ENCODE data around the gene CSH2. TPM values are rescaled to one million over a fixed set of nuclear protein-coding genes. Genes with fewer than 3 reads are reported as not detected.

CSH2 gene
- total and polyA plus RNA-seq, 2 of the 8 experiments (the other 6 are each of a cell fraction or from before 2014, with no cell fraction given): 0.43 TPM; not detected in 1

- TF ChIP-seq, protein P1, sequence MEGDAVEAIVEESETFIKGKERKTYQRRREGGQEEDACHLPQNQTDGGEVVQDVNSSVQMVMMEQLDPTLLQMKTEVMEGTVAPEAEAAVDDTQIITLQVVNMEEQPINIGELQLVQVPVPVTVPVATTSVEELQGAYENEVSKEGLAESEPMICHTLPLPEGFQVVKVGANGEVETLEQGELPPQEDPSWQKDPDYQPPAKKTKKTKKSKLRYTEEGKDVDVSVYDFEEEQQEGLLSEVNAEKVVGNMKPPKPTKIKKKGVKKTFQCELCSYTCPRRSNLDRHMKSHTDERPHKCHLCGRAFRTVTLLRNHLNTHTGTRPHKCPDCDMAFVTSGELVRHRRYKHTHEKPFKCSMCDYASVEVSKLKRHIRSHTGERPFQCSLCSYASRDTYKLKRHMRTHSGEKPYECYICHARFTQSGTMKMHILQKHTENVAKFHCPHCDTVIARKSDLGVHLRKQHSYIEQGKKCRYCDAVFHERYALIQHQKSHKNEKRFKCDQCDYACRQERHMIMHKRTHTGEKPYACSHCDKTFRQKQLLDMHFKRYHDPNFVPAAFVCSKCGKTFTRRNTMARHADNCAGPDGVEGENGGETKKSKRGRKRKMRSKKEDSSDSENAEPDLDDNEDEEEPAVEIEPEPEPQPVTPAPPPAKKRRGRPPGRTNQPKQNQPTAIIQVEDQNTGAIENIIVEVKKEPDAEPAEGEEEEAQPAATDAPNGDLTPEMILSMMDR (IDR thresholded peaks at IDR 0.05; ENCODE audit: control extremely low read depth in 1 of 3, insufficient read depth in 1 of 3, low read depth in 1 of 3, low read length in 3 of 3): peak; percentile 88 to 94 (median 89)
- TF ChIP-seq RFX5 (IDR thresholded peaks at IDR 0.05; ENCODE audit: borderline replicate concordance, low read depth, low read length): no peak
- peak; percentile 3; the same call in 1 of the 2 replicates for TF ChIP-seq MAFK (IDR thresholded peaks at IDR 0.05; ENCODE audit: low read depth, low read length)
- TF ChIP-seq PHF8 (conservative IDR thresholded peaks at IDR 0.05; ENCODE audit: low read depth, low read length): no peak
- TF ChIP-seq BACH1 (IDR thresholded peaks at IDR 0.05; ENCODE audit: low read length): no peak
- TF ChIP-seq TBP (IDR thresholded peaks at IDR 0.05; ENCODE audit: low read depth, low read length): no peak
- TF ChIP-seq, protein P2, sequence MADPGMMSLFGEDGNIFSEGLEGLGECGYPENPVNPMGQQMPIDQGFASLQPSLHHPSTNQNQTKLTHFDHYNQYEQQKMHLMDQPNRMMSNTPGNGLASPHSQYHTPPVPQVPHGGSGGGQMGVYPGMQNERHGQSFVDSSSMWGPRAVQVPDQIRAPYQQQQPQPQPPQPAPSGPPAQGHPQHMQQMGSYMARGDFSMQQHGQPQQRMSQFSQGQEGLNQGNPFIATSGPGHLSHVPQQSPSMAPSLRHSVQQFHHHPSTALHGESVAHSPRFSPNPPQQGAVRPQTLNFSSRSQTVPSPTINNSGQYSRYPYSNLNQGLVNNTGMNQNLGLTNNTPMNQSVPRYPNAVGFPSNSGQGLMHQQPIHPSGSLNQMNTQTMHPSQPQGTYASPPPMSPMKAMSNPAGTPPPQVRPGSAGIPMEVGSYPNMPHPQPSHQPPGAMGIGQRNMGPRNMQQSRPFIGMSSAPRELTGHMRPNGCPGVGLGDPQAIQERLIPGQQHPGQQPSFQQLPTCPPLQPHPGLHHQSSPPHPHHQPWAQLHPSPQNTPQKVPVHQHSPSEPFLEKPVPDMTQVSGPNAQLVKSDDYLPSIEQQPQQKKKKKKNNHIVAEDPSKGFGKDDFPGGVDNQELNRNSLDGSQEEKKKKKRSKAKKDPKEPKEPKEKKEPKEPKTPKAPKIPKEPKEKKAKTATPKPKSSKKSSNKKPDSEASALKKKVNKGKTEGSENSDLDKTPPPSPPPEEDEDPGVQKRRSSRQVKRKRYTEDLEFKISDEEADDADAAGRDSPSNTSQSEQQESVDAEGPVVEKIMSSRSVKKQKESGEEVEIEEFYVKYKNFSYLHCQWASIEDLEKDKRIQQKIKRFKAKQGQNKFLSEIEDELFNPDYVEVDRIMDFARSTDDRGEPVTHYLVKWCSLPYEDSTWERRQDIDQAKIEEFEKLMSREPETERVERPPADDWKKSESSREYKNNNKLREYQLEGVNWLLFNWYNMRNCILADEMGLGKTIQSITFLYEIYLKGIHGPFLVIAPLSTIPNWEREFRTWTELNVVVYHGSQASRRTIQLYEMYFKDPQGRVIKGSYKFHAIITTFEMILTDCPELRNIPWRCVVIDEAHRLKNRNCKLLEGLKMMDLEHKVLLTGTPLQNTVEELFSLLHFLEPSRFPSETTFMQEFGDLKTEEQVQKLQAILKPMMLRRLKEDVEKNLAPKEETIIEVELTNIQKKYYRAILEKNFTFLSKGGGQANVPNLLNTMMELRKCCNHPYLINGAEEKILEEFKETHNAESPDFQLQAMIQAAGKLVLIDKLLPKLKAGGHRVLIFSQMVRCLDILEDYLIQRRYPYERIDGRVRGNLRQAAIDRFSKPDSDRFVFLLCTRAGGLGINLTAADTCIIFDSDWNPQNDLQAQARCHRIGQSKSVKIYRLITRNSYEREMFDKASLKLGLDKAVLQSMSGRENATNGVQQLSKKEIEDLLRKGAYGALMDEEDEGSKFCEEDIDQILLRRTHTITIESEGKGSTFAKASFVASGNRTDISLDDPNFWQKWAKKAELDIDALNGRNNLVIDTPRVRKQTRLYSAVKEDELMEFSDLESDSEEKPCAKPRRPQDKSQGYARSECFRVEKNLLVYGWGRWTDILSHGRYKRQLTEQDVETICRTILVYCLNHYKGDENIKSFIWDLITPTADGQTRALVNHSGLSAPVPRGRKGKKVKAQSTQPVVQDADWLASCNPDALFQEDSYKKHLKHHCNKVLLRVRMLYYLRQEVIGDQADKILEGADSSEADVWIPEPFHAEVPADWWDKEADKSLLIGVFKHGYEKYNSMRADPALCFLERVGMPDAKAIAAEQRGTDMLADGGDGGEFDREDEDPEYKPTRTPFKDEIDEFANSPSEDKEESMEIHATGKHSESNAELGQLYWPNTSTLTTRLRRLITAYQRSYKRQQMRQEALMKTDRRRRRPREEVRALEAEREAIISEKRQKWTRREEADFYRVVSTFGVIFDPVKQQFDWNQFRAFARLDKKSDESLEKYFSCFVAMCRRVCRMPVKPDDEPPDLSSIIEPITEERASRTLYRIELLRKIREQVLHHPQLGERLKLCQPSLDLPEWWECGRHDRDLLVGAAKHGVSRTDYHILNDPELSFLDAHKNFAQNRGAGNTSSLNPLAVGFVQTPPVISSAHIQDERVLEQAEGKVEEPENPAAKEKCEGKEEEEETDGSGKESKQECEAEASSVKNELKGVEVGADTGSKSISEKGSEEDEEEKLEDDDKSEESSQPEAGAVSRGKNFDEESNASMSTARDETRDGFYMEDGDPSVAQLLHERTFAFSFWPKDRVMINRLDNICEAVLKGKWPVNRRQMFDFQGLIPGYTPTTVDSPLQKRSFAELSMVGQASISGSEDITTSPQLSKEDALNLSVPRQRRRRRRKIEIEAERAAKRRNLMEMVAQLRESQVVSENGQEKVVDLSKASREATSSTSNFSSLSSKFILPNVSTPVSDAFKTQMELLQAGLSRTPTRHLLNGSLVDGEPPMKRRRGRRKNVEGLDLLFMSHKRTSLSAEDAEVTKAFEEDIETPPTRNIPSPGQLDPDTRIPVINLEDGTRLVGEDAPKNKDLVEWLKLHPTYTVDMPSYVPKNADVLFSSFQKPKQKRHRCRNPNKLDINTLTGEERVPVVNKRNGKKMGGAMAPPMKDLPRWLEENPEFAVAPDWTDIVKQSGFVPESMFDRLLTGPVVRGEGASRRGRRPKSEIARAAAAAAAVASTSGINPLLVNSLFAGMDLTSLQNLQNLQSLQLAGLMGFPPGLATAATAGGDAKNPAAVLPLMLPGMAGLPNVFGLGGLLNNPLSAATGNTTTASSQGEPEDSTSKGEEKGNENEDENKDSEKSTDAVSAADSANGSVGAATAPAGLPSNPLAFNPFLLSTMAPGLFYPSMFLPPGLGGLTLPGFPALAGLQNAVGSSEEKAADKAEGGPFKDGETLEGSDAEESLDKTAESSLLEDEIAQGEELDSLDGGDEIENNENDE (IDR thresholded peaks at IDR 0.05; ENCODE audit: insufficient replicate concordance, low read length): no peak
- no peak for TF ChIP-seq RXRA (IDR thresholded peaks at IDR 0.05; ENCODE audit: insufficient read depth, low read depth, low read length)
- TF ChIP-seq CTBP2 (IDR thresholded peaks at IDR 0.05; ENCODE audit: borderline replicate concordance, insufficient read depth, insufficient read length, low read length): no peak
These were observed 45.8 kb upstream of the CSH2 start (continued) for GRCh38 chr17:63919311-63919723.

Data from H1 (cell line).